Suprapubic skin (tissue), 4 donors: ENCODE measurements around the gene GBP4. TPM values are rescaled to one million over a fixed set of nuclear protein-coding genes. Genes with fewer than 3 reads are reported as not detected.

Source experiments
- DNase-seq, 2 donors: peaks; one replicate each; pipeline ENCODE4 v3.0.0-alpha.2; 2019; ENCODE audit warnings: low spot score in 2 of 2
- H3K27ac ChIP-seq: fragments of 200-600 bp; sonication (generic); one replicate; pipeline ENCODE4 v1.5.1; 2019
- H3K27me3 ChIP-seq: fragments of 200-600 bp; sonication (generic); one replicate; pipeline ENCODE4 v1.5.1; 2019
- H3K36me3 ChIP-seq: fragments of 200-600 bp; sonication (generic); one replicate; pipeline ENCODE4 v1.5.1; 2019
- H3K4me1 ChIP-seq: fragments of 200-600 bp; sonication (generic); one replicate; pipeline ENCODE4 v1.5.1; 2019
- H3K4me3 ChIP-seq: fragments of 200-600 bp; sonication (generic); one replicate; pipeline ENCODE4 v1.5.1; 2019; ENCODE audit warnings: mild to moderate bottlenecking
- H3K9me3 ChIP-seq: fragments of 200-600 bp; sonication (generic); one replicate; pipeline ENCODE4 v1.5.1; 2019
- CTCF ChIP-seq, 2 donors: fragments of 200-600 bp in 1 of 2; fragments of 450-650 bp in 1 of 2; sonication (generic) in 1 of 2; IDR thresholded peaks; one replicate each; pipeline ENCODE4 v1.5.1; 2016 to 2019; ENCODE audit warnings: antibody characterized with exemption in 2 of 2, mild to moderate bottlenecking in 1 of 2, moderate library complexity in 1 of 2
- EP300 ChIP-seq: sonication (generic); formaldehyde crosslinking; IDR thresholded peaks from one replicate; pipeline ENCODE4 v1.6.1; 2017; ENCODE audit warnings: antibody characterized with exemption
- POLR2A ChIP-seq, 2 donors: fragments of 450-650 bp; IDR thresholded peaks; one replicate each; pipeline ENCODE4 v1.6.1; 2017; ENCODE audit warnings: antibody characterized with exemption in 2 of 2, mild to moderate bottlenecking in 2 of 2, moderate library complexity in 2 of 2
- POLR2AphosphoS5 ChIP-seq, 3 donors: sonication (generic); formaldehyde crosslinking; IDR thresholded peaks; one replicate each; pipeline ENCODE4 v1.6.1; 2017; ENCODE audit warnings: antibody characterized with exemption in 3 of 3
- WGBS: methylation state at CpG from one replicate; pipeline ENCODE4 v1.1.5; 2018; 5-methylcytosine and 5-hydroxymethylcytosine counted together
- total RNA-seq, 4 donors: library from RNA; depleted of rRNA; stranded (reverse); fragments of >200 nt; gene quantifications; one replicate each; pipeline ENCODE4 v1.1.0, GENCODE V29; 2016

The GBP4 gene
- total RNA-seq, 4 donors from 2014 or later: 1.2 to 6.4 (median 1.6) TPM

DNA sequence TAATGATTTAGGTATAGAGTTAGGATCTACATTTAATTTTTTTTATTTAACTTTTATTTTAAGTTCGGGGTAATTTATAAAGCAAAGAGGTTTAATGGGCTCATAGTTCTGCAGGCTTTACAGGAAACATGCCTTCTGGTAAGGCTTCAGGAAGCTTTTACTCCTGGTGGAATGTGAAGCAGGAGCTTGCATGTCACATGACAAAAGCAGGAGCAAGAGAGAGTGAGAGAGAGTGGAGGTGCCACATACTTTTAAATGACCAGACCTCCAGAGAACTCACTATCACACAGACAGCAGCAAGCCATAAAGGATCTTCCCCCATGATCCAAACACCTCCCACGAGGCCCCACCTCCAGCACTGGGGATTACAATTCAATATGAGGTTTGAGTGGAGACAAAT, 55.3 kb downstream of the GBP4 start:
- no peaks in the 10 kb centered on the region for H3K9me3 ChIP-seq
- WGBS: 77% methylated on average over 2 of the region's 2 CpGs
- H3K36me3 ChIP-seq: no peaks in the 10 kb centered on the region

DNA sequence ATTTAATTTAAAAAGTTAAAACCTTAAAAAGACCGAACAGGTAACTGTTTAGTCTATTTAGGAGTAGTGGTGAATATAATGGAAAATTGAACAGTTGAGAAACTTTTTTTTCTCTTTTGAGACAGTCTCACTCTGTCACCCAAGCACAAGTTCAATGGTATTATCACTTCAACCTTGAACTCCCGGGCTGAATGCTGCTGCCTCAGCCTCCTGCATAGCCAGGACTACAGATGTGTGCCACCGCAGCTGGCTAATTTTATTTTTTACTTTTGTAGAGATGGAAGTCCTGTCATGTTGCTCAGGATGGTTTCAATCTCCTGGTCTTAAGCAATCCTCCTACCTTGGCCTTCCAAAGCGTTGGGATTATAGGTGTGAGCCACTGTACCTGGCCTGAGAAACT, 56.6 kb downstream of the GBP4 start:
- no peak for DNase-seq
- TF ChIP-seq EP300 (no peak), POLR2A (IDR thresholded peaks at IDR 0.05) (no peak), POLR2AphosphoS5 (IDR thresholded peaks at IDR 0.05) (no peak), CTCF (IDR thresholded peaks at IDR 0.05) (no peak)

More for the DNA sequence above, 55.3 kb downstream of the GBP4 start:
- Histone ChIP-seq H3K27ac (no peak overlapping the region), H3K4me3 (no peak overlapping the region), H3K27me3 (no peaks in the 10 kb centered on the region), H3K4me1 (no peaks in the 10 kb centered on the region)
- no peak for DNase-seq
- no peak for TF ChIP-seq POLR2AphosphoS5 (IDR thresholded peaks at IDR 0.05)
- TF ChIP-seq CTCF (IDR thresholded peaks at IDR 0.05): no peak
- no peak for TF ChIP-seq EP300
- TF ChIP-seq POLR2A (IDR thresholded peaks at IDR 0.05): no peak

GRCh38 chr1:89133747-89134146, 65.0 kb downstream of the GBP4 start:
- WGBS: no CpG with 5 or more reads among the region's 1 CpG
- H3K27me3 ChIP-seq: no peaks in the 10 kb centered on the region

More for the DNA sequence above, 56.6 kb downstream of the GBP4 start:
- Histone ChIP-seq H3K4me3 (no peak overlapping the region), H3K4me1 (no peaks in the 10 kb centered on the region), H3K27me3 (no peaks in the 10 kb centered on the region), H3K36me3 (no peaks in the 10 kb centered on the region), H3K9me3 (no peaks in the 10 kb centered on the region), H3K27ac (no peak overlapping the region)
- WGBS: 92% methylated on average over 4 of the region's 4 CpGs

More at GRCh38 chr1:89133747-89134146, 65.0 kb downstream of the GBP4 start:
- Histone ChIP-seq H3K4me1 (peaks cover 18% of the 10 kb centered on the region), H3K9me3 (no peaks in the 10 kb centered on the region), H3K27ac (no peak overlapping the region), H3K36me3 (no peaks in the 10 kb centered on the region), H3K4me3 (no peak overlapping the region)
- TF ChIP-seq CTCF (IDR thresholded peaks at IDR 0.05): no peak
- DNase-seq: no peak

Other genes with a start within 250 kb of the GBP4 start
- 10 to 100 TPM; 21.1 to 41.9 (median 26.7) TPM for gene KYAT3, start 206.3 kb downstream of the GBP4 start, total RNA-seq
- gene RBMXL1, start 206.3 kb downstream of the GBP4 start, total RNA-seq: 10 to 100 TPM; 18.0 to 23.9 (median 19.6) TPM
- 10 to 100 TPM in 2 of 4 donors, 1 to 10 TPM in 2; 5.5 to 15.7 (median 9.7) TPM for gene GBP3, start 176.1 kb downstream of the GBP4 start, total RNA-seq
- 10 to 100 TPM in 3 of 4 donors, 1 to 10 TPM in 1; 8.9 to 14.3 (median 11.5) TPM for gene GBP1, start 133.7 kb downstream of the GBP4 start, total RNA-seq
- 10 to 100 TPM; 62.2 to 87.3 (median 72.5) TPM for gene GBP2, start 72.8 kb downstream of the GBP4 start, total RNA-seq
- gene GBP7, start 22.9 kb downstream of the GBP4 start, total RNA-seq: not detected
- gene GBP5, start 73.9 kb upstream of the GBP4 start, total RNA-seq: under 1 TPM in 3 of 4 donors, not detected in 1; 0.21 to 0.38 (median 0.32) TPM
- under 1 TPM; 0.26 to 0.64 (median 0.56) TPM for gene GBP6, start 165.1 kb upstream of the GBP4 start, total RNA-seq